Raji (cell line): ENCODE measurements around the gene CENPN.

Experiments
- POLR2A ChIP-seq: IDR thresholded peaks from 2 replicates; pipeline ENCODE4 v1.6.1; 2011; ENCODE audit warnings: low read depth, low read length, control low read depth; ENCODE audit not compliant: insufficient read depth

The CENPN gene

DNA sequence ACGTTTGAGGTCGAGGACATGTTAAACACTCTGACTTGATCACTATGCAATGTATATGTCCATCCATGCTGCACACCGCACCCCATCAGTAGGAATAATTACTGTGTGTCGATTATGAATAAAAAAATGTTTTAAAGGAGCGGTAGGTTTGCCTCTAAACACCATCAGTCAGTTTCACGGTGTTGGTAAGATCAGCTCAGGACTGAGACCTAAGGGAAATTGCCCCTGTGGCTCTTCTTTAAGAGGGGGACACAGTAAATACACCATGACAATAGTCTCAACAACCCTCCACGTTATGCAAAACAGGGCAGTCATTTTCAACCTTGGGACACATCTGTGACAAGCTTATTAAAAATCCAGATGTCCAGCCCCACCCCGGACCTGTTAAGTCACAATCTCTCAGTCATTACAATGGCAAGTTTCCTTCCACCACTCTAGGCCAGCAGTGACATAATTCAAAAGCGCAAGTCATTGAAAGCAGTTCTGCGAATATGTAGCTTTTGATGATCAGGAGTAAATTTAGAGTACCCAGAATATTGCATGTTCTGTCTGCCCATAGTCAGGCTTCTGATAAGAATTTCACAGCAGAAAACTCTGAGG, 29.8 kb downstream of the CENPN start:
- no peak for TF ChIP-seq POLR2A

- no peak for TF ChIP-seq POLR2A
These were observed 33.1 kb downstream of the CENPN start for GRCh38 chr16:81040131-81040530.

DNA sequence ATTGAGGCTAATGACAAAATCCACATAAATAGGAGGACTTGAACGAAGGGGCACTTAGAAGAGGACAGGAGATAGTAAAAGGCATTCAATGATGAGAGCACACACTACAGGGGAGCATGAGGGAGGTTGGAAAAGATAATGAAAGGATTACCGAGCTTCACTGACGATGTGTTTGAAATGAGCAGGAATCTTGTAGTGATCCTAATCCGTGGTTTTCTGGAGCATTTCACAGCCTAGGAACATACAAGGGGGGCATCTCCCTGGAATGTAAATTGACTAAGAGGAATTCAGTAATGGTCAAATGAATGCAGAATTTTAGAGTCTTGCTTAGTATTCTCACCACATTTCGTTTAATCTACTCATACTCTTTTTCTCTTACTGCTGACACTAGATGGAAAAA, 33.8 kb downstream of the CENPN start:
- TF ChIP-seq POLR2A, result no peak

DNA sequence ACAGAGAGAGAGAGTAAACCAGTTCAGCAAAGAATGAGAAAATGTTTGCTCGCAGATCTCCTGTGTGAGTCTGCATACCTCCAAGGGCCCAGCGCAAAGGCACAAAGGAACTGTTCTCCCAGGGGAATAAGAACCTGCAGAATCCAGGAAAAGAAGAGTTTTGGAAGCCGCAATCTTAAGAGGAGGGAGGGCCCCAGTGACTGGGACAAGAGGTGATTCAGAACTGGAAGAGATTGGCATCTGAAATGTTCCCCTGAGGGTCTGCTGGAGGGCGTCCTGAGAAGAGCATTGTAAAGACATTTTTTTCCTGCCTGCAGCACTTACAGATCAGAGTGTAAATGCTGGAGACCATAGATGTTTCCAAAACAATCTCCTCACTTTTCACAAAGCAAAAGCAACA, 34.7 kb downstream of the CENPN start:
- TF ChIP-seq POLR2A, result no peak

DNA sequence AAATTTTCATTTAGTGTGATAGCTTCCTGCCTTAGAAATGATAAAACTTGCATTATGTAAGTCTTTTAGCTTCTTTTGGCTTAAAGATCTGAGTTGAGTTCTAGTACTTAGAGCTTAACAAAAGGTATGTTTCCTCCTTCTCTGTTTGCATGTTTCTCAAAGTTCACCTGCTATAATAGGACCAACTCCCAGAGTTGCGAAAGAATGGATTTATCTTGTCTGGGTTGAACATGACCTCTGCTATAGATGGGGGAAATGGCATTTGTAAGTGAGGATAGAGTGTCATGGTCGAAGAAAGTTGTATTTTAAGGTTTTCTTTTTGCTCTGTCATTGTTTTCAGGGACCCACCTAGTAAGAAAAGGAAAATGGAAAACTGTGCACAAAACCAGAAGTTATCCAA, 35.8 kb downstream of the CENPN start:
- no peak for TF ChIP-seq POLR2A

DNA sequence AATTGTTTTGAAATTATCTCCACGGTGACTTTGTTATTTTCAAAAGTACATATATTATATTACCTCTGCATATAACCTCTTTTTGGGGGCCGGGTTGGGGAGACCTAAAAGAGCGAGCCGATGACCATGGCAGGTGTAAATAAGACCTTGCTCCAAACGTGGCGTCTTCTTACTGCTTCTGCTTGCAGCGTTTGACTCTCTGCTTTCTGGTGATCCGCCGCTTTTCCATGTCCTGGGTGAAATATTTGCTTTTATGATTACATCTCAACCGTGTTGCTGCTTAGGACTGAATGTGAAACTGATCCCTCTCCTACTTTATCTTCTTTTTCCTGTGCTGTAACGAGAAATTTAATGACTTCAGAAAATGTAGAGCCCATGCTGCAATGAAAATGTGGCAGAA, 46.7 kb downstream of the CENPN start:
- no peak for TF ChIP-seq POLR2A

DNA sequence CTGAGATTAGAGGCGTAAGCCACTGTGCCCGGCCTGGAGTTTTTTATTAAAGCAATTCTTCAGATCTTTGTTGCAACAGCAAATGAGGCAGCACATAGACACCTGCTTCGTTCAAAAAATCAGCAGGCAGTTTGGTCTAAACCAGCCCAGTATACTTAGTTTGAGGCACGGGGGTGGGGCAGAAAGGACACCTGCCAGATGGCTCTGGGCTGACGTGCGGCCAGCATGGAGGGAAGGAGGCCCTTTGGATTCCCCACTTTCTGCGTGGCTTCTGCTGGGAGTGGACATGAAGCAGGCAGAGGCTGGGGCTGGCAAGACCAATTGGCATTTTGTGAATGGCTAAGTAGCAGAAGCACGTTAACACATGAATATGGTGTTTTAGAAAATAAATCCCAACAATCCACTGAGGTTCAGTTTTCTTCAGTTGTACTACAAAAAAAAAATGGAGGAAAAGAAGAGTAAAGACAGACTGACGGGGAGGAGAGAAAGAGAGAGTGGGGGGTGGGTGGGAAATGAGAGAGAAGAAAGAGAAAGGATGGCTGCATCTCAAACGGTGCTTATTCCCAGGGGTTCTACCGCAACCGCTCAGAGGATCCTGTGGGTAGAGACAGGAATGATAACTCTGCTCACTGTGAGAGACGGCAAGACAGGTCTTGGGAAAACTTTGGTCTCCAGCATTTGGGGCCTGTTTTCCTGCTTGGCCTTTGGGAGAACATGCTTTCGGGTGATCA, 53.7 kb downstream of the CENPN start:
- no peak for TF ChIP-seq POLR2A

DNA sequence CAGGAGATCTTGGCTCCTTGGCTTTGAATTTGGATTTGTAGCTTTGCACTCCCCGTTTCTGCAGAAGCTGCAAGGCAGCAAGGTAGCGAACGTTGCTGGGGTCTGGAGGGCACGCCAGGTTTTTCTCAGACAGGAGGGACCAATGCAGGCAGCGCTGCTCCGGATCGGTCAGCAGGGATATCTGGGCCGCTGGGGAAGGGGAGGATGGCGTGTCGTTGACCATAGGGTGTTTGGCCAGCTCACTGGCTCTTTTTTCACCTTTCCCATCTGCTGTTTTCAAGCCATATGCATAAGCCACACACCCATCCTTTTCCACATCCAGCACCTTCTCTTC, 54.3 kb downstream of the CENPN start:
- TF ChIP-seq POLR2A, result no peak

DNA sequence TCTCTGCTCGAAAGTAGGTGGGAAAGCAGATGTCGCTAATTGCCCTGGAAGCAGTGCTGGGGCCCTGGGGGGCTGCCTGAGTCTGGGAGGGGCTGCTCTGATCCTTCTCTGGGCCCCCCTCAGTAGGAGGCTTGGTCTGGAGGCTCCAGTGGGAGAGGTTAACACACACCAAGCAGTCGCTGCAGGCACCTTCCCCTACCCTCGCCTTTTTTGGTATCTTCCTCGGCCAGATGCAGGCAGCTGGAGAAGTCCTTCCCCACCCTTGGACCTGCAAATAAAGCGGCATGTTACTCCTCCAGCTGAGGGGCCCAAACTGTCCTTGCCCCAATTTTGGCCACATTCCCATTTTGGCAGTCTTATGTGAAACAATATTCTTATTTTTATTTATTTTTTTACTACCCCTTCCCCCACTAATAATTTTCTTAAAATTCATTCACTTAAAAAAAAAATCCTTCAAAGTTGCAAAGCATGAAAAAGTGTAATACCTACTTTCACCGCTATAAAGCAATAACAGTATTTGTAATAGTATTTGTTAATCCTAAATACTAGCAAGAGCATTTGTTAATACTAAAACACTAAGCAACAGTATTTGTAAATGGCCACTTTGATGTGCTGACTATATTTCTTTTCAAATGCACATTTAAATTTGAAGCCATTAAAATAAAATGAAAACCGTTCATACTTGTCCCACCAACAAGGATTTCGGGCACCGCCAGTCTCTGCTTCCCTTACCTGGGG, 55.0 kb downstream of the CENPN start:
- no peak for TF ChIP-seq POLR2A

DNA sequence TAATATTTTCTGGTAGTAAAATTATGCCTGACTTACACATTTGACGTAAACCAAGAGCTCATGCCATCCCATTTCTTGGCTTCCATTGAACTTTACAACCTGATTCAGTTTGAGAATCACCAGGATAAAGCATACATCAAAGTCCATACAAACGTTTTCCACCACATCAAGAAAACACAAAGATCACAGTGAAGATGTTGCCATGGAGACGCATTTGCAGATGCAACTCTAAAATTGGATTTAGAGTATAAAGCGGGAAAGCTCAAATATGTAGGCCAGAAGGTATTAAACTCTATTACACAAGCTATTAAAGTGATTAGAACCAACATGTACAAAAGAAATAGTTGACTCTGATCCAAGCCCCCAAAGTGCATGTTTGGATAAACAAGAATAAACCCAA, 59.7 kb downstream of the CENPN start:
- no peak for TF ChIP-seq POLR2A

DNA sequence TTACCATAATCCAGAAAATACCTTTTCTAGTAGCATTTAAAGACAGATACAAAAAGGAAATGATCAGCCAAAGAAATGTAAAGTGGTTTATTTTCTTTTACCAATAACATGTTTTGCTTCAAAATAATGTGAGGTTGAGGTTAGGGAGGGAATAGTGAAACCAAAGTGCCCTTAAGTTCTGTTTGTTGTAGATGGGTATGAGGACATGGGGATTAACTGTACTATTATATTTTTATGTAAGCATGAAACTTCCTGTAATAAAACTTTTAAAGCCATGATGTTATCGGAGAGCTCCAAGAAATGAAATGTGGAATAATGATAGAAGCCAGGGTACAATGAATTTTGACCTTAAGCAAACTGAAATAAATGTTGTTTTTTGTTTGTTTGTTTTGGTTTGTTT, 60.2 kb downstream of the CENPN start:
- no peak for TF ChIP-seq POLR2A

GRCh38 chr16:81069063-81069462, 62.0 kb downstream of the CENPN start:
- no peak for TF ChIP-seq POLR2A

DNA sequence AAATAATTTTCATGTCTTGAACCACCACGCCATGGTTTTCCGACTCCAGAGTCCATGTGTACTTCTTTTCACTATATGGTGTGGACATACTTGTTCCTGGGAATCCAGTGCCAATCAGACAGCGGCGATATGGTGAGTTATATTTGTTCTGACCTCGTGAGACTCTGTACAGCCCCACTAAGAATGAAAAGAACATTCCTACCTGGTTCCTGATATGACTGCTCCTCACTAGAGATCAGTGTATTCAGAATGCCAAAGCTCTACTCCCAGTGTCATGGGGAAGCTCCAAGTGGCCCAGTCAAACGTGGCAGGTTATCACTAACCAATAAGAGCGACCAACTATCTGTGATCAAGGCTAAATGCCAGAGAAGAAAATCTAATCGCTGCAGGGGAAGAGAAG, 64.0 kb downstream of the CENPN start:
- no peak for TF ChIP-seq POLR2A

- TF ChIP-seq POLR2A, result no peak
These were observed 64.8 kb downstream of the CENPN start for GRCh38 chr16:81071805-81072204.

DNA sequence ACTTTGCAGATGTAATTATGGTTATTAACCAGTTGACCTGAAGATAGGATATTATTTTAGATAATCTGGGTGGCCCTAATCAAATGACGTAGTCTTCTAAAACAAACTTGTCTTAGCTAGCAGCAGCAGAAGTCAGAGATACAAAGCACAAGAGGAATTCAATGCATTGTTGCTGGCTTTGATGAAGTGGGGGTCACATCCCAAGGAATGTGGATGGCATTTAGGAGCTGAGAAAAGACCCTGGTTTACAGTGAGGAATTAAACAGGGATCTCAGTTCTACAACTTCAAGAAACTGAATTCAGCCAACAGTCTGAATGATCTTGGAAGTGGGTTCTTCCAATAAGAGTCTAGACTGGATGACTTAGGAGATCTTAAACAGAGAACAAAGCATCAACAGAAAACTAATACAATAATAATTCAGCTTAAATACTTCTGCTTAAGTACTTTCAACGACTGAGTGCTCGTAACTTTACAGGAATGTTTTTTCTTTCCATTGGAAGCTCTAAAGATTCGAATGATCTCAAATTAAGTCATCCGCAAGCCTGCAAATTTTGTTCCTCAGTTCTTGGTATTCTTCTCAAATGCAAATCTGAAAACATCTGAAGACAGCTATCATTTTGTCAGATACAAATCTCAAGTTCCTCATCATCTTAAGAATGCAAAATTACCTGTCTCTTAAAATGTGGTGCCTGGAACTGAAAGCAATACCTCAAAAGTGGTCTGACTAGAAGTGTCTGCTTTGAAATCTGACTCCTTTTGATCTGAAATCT, 66.7 kb downstream of the CENPN start:
- no peak for TF ChIP-seq POLR2A
